ENCODE data around the gene SNX32. TPM values are rescaled to one million over a fixed set of nuclear protein-coding genes. Genes with fewer than 3 reads are reported as not detected.

The SNX32 gene
- total and polyA plus RNA-seq, 2 of the 13 experiments (the other 11 are each of a cell fraction or from before 2014, with no cell fraction given), result 0.09 to 0.34 TPM

GRCh38 chr11:65899356-65900124, 65.8 kb downstream of the SNX32 start (continued):
- TF ChIP-seq NCOA2 (CRISPR knock-in tag; IDR thresholded peaks at IDR 0.05), result peak; percentile 21; the same call in 1 of the 2 replicates
- no peak; the same call in 1 of the 2 replicates for TF ChIP-seq CCDC6 (CRISPR knock-in tag; IDR thresholded peaks at IDR 0.05)
- no peak for TF ChIP-seq KIAA2018 (CRISPR knock-in tag; IDR thresholded peaks at IDR 0.05; ENCODE audit: borderline replicate concordance)
- no peak for TF ChIP-seq ZNF652 (CRISPR knock-in tag; IDR thresholded peaks at IDR 0.05; ENCODE audit: borderline replicate concordance, low read depth)
- no peak for TF ChIP-seq MBD4 (IDR thresholded peaks at IDR 0.05; ENCODE audit: borderline replicate concordance, low read length)
- TF ChIP-seq SIN3A (IDR thresholded peaks at IDR 0.05; ENCODE audit: borderline replicate concordance, low read depth, low read length), result peak; percentile 31; the same call in 1 of the 2 replicates
- no peak for TF ChIP-seq PHF5A (CRISPR knock-in tag; IDR thresholded peaks at IDR 0.05; ENCODE audit: low read depth, unreplicated experiment)
- no peak for TF ChIP-seq HOXD1 (CRISPR knock-in tag; IDR thresholded peaks at IDR 0.05)
- TF ChIP-seq ZSCAN20 (CRISPR knock-in tag; IDR thresholded peaks at IDR 0.05; ENCODE audit: borderline replicate concordance), result no peak
- 0 out of 2 replicates have a peak, but pooled peaks have one; percentile 39 for TF ChIP-seq KMT2B (CRISPR knock-in tag; IDR thresholded peaks at IDR 0.05)
- TF ChIP-seq ZNF772 (CRISPR knock-in tag; IDR thresholded peaks at IDR 0.05), result peak; percentile 67; the same call in 1 of the 2 replicates
- 0 out of 2 replicates have a peak, but pooled peaks have one; percentile 33 for TF ChIP-seq PLSCR1 (CRISPR knock-in tag; IDR thresholded peaks at IDR 0.05; ENCODE audit: borderline replicate concordance)
- TF ChIP-seq ZNF274 (CRISPR knock-in tag; IDR thresholded peaks at IDR 0.05), result no peak
- no peak for TF ChIP-seq ZEB1 (IDR thresholded peaks at IDR 0.05; ENCODE audit: insufficient replicate concordance, low read depth)
- TF ChIP-seq AKNA (CRISPR knock-in tag; IDR thresholded peaks at IDR 0.05; ENCODE audit: borderline replicate concordance), result no peak
